Measurements from ENCODE around the gene DYNC2H1. TPM values are rescaled to one million over a fixed set of nuclear protein-coding genes. Genes with fewer than 3 reads are reported as not detected.
"Not testable (repeated sequence)": the region's sequence is repeated elsewhere in the genome, so short reads cannot be mapped to it uniquely, and the experiment has no call there.

Gene DYNC2H1
- total RNA-seq, 1 donor from 2014 or later, result 16.2 TPM

GRCh38 chr11:103370076-103370475, 260.9 kb downstream of the DYNC2H1 start:
- ATAC-seq, result peak; percentile 46
- Histone ChIP-seq H3K4me3 (no peak overlapping the region), H3K36me3 (no peaks in the 10 kb centered on the region), H3K9me3 (no peaks in the 10 kb centered on the region), H3K27me3 (no peaks in the 10 kb centered on the region), H3K4me1 (no peaks in the 10 kb centered on the region), H3K27ac (no peak overlapping the region)
- DNase-seq, result no peak
- TF ChIP-seq, protein P1, sequence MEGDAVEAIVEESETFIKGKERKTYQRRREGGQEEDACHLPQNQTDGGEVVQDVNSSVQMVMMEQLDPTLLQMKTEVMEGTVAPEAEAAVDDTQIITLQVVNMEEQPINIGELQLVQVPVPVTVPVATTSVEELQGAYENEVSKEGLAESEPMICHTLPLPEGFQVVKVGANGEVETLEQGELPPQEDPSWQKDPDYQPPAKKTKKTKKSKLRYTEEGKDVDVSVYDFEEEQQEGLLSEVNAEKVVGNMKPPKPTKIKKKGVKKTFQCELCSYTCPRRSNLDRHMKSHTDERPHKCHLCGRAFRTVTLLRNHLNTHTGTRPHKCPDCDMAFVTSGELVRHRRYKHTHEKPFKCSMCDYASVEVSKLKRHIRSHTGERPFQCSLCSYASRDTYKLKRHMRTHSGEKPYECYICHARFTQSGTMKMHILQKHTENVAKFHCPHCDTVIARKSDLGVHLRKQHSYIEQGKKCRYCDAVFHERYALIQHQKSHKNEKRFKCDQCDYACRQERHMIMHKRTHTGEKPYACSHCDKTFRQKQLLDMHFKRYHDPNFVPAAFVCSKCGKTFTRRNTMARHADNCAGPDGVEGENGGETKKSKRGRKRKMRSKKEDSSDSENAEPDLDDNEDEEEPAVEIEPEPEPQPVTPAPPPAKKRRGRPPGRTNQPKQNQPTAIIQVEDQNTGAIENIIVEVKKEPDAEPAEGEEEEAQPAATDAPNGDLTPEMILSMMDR (IDR thresholded peaks at IDR 0.05), result no peak
- intact Hi-C loops (cut with DNase I), result no loop called here

GRCh38 chr11:103372906-103373305, 263.7 kb downstream of the DYNC2H1 start:
- Histone ChIP-seq H3K9me3 (no peaks in the 10 kb centered on the region), H3K36me3 (no peaks in the 10 kb centered on the region), H3K27me3 (no peaks in the 10 kb centered on the region), H3K27ac (no peak overlapping the region), H3K4me1 (no peaks in the 10 kb centered on the region), H3K4me3 (no peak overlapping the region)
- TF ChIP-seq, protein P1 (IDR thresholded peaks at IDR 0.05), result no peak
- DNase-seq (no peak), ATAC-seq (no peak)
- intact Hi-C loops (cut with DNase I), result no loop called here

GRCh38 chr11:103374227-103374626, 265.0 kb downstream of the DYNC2H1 start:
- H3K27me3 ChIP-seq; DNase-seq; intact Hi-C loops (cut with DNase I); H3K36me3 ChIP-seq; H3K9me3 ChIP-seq; H3K4me1 ChIP-seq; H3K27ac ChIP-seq; ATAC-seq; H3K4me3 ChIP-seq: not testable (repeated sequence)

GRCh38 chr11:103378931-103379330, 269.7 kb downstream of the DYNC2H1 start:
- no peak for ATAC-seq
- H3K27me3 ChIP-seq, result no peaks in the 10 kb centered on the region
- TF ChIP-seq, protein P1 (IDR thresholded peaks at IDR 0.05), result no peak
- H3K9me3 ChIP-seq, result no peaks in the 10 kb centered on the region
- H3K36me3 ChIP-seq, result no peaks in the 10 kb centered on the region
- H3K4me1 ChIP-seq, result no peaks in the 10 kb centered on the region
- no peak overlapping the region for H3K27ac ChIP-seq
- intact Hi-C loops (cut with DNase I), result no loop called here
- no peak overlapping the region for H3K4me3 ChIP-seq
- no peak for DNase-seq

GRCh38 chr11:103380031-103380430, 270.8 kb downstream of the DYNC2H1 start:
- intact Hi-C loops (cut with DNase I), result no loop called here
- no peak for ATAC-seq
- Histone ChIP-seq H3K36me3 (no peaks in the 10 kb centered on the region), H3K27me3 (no peaks in the 10 kb centered on the region), H3K9me3 (no peaks in the 10 kb centered on the region), H3K27ac (no peak overlapping the region), H3K4me1 (no peaks in the 10 kb centered on the region), H3K4me3 (no peak overlapping the region)
- TF ChIP-seq, protein P1 (IDR thresholded peaks at IDR 0.05), result no peak
- no peak for DNase-seq

GRCh38 chr11:103384652-103385051, 275.4 kb downstream of the DYNC2H1 start:
- Histone ChIP-seq H3K9me3 (no peaks in the 10 kb centered on the region), H3K4me3 (no peak overlapping the region), H3K4me1 (no peaks in the 10 kb centered on the region), H3K36me3 (no peaks in the 10 kb centered on the region), H3K27ac (no peak overlapping the region), H3K27me3 (no peaks in the 10 kb centered on the region)
- no peak for ATAC-seq
- no peak for DNase-seq
- TF ChIP-seq, protein P1 (IDR thresholded peaks at IDR 0.05), result no peak
- intact Hi-C loops (cut with DNase I), result no loop called here
